ENCODE data around the gene IGF2. TPM values are rescaled to one million over a fixed set of nuclear protein-coding genes. Genes with fewer than 3 reads are reported as not detected.

Gene IGF2
- total RNA-seq, 1 donor from 2014 or later = 8.8 TPM

DNA sequence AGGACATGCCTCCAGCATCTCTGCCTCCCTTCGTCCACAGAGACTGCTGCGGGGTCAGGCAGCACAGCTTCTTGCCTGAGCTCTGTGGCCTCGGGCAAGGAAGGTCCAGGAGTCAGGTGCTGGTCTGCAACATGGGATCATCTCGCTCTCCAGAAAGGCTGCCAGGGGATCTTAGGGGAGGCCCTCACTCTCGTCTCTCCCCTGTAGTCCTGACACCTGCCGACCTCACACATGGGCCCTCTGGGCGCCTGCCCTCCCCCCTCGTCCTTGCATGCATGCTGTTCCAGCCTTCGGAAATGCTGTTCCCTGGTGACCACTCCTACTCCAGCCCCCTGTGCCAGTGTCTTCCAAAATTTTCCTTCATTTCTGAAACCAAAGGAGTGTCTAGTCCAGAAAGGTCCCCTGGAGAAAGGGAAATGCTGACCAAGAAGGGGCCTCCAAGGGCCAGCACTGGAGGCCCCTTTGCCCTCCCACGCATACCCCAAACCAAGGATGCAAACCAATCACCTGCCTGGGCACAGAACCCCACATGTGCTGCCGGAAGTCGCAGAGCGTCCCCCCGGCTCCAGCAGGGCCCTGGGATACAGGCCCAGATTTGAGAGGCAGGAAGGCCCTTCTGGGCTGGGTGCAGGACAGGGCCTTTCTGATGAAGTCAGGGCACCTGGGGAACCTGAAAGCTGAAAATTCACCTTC, 41.0 kb downstream of the IGF2 start:
- H3K27me3 ChIP-seq = no peaks in the 10 kb centered on the region
- intact Hi-C loops (cut with DNase I) = no loop called here
- TF ChIP-seq, protein P1, sequence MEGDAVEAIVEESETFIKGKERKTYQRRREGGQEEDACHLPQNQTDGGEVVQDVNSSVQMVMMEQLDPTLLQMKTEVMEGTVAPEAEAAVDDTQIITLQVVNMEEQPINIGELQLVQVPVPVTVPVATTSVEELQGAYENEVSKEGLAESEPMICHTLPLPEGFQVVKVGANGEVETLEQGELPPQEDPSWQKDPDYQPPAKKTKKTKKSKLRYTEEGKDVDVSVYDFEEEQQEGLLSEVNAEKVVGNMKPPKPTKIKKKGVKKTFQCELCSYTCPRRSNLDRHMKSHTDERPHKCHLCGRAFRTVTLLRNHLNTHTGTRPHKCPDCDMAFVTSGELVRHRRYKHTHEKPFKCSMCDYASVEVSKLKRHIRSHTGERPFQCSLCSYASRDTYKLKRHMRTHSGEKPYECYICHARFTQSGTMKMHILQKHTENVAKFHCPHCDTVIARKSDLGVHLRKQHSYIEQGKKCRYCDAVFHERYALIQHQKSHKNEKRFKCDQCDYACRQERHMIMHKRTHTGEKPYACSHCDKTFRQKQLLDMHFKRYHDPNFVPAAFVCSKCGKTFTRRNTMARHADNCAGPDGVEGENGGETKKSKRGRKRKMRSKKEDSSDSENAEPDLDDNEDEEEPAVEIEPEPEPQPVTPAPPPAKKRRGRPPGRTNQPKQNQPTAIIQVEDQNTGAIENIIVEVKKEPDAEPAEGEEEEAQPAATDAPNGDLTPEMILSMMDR (IDR thresholded peaks at IDR 0.05) = no peak
- H3K4me3 ChIP-seq = no peak overlapping the region
- H3K36me3 ChIP-seq = no peaks in the 10 kb centered on the region
- ATAC-seq (no peak), DNase-seq (peak; percentile 43)
- peaks cover 29% of the 10 kb centered on the region for H3K4me1 ChIP-seq
- no peak overlapping the region for H3K27ac ChIP-seq
- no peaks in the 10 kb centered on the region for H3K9me3 ChIP-seq

DNA sequence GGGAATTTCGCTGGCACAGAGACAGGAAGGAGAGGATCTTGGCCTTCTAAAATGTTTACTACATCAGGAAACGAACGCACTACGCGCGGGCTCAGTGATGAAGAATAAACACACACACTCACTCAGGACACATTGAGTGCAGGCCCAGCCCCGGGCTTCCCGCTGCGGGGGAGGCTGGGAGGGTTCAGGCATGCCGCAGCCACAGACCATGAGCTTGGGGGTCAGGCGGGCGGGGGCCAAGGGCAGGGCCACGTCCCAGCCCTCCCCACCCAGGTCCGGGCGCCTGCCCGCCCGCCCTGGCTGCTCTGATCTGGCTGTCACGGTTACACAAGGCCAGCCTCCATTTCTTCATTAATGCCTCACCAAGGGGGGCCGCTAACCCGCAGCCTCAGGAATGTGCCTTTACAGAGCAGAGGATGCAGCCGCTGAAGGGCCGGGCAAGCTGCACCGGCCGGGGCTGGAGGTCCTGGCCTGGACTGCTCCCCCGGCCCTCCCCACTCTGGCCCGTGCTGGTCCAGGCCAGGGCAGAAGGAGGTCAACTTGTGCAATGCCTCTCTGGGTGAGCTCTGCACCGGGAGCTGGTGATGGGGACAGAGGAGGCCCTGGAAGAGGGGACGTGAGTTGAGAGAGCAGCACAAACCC, 41.7 kb downstream of the IGF2 start:
- H3K4me3 ChIP-seq = no peak overlapping the region
- H3K9me3 ChIP-seq = no peaks in the 10 kb centered on the region
- H3K27me3 ChIP-seq = no peaks in the 10 kb centered on the region
- TF ChIP-seq, protein P1 (IDR thresholded peaks at IDR 0.05) = no peak
- DNase-seq = peak; percentile 71
- no peaks in the 10 kb centered on the region for H3K36me3 ChIP-seq
- H3K4me1 ChIP-seq = peaks cover 29% of the 10 kb centered on the region
- intact Hi-C loops (cut with DNase I) = no loop called here
- ATAC-seq = peak; percentile 54
- H3K27ac ChIP-seq = peak overlapping the region; percentile 72

DNA sequence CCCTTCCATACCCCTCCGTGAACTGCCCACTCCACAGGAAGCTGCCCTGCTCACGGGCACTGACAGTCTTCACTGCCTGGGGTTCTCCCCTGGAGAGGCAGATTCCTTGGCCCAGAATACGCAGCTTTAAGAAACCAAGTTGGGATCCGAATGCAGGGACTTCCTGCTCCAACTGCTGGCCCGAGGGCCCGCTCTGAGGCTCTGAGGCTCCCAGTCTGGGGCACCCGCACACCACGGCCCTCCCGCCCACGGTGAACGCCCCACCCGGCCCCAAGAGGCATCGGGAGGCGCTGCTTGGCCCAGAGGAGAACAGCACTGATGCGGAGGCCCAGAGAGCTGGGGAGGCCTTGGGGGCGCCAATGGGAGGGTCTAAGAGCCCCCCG, 42.3 kb downstream of the IGF2 start:
- Histone ChIP-seq H3K4me3 (no peak overlapping the region), H3K27ac (peak overlapping the region; percentile 72), H3K4me1 (peaks cover 29% of the 10 kb centered on the region), H3K9me3 (no peaks in the 10 kb centered on the region), H3K36me3 (no peaks in the 10 kb centered on the region), H3K27me3 (no peaks in the 10 kb centered on the region)
- no peak for ATAC-seq
- intact Hi-C loops (cut with DNase I) = no loop called here
- DNase-seq = peak; percentile 63
- TF ChIP-seq, protein P1 (IDR thresholded peaks at IDR 0.05) = no peak

DNA sequence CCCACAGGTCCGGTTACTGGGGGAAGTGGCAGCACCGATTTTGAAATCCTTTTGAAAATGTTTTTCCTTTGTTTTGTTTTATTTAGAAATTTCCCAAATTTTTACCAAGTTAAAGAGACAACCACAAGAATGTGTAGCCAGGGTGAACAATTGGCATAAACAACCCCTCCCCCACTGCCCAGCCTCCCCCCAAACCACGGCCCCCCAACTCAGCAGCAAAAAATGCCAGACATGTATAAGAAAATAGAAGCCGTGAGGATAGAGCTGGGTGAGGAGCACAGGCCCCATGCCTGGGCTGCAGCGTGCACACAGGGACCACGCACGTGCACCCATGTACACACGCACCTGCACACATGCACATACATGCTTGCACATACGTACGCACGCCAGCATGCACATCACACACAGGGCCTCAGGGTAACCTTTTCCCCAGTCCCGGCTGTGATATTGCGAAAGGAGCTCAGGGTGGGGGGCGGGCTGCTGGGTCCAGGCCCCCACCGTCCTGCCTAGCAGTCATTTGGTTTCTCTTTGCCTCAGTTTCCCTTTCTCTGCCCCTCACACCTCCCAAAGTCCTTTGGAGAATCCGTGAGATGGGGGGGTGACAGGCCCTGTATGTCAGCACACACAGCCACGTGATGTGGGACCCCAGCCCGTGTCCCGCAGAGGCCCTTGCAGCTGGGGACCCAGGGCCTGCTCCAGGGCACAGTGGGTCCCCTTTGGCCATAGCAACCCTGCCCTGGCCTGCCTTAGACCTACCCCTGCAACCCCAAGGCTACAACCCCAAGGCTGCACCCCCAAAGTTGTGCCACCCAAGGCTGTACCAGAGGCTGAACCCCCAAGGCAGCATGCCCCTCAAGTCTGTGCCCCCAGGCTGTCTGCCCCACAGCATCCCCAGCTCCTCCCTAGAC, 42.9 kb downstream of the IGF2 start:
- Histone ChIP-seq H3K9me3 (no peaks in the 10 kb centered on the region), H3K36me3 (no peaks in the 10 kb centered on the region), H3K4me3 (no peak overlapping the region), H3K4me1 (peaks cover 29% of the 10 kb centered on the region), H3K27ac (peak overlapping the region; percentile 72), H3K27me3 (no peaks in the 10 kb centered on the region)
- TF ChIP-seq, protein P1 (IDR thresholded peaks at IDR 0.05) = no peak
- intact Hi-C loops (cut with DNase I) = no loop called here
- ATAC-seq = no peak
- peak; percentile 43 for DNase-seq

DNA sequence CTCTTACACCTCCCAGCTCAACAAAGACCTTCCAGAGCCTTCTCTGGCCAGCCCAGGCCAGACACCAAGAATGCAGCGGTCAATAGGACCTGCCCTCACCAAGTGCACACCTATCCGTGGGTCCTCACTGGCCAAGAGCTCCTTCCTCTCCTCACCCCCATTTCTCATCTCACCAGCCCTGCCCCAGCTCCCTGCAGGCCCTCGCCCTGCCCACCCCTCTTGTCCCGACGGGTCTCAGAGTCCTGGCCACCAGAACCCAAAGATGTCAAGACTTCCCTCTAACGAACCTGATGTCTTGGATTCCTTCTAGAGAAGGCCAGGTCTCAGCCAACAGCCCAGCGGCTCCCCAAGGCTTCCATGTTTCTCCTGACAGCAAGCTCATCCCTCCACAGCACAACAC, 43.6 kb downstream of the IGF2 start:
- Histone ChIP-seq H3K9me3 (no peaks in the 10 kb centered on the region), H3K4me3 (no peak overlapping the region), H3K27ac (no peak overlapping the region), H3K27me3 (no peaks in the 10 kb centered on the region), H3K36me3 (no peaks in the 10 kb centered on the region), H3K4me1 (peaks cover 29% of the 10 kb centered on the region)
- intact Hi-C loops (cut with DNase I) = no loop called here
- TF ChIP-seq, protein P1 (IDR thresholded peaks at IDR 0.05) = no peak
- DNase-seq (peak; percentile 59), ATAC-seq (no peak)
